ENCODE data around the gene HOXD8.

GRCh38 chr2:176131848-176132158, 2.3 kb downstream of the HOXD8 start:
- TF ChIP-seq CTCF (conservative IDR thresholded peaks at IDR 0.05) (no peak), EZH2 (IDR thresholded peaks at IDR 0.05; ENCODE audit: low read depth) (no peak)
